Fibroblast of skin of back (primary cell): ENCODE results near the gene HSPA2. TPM values are rescaled to one million over a fixed set of nuclear protein-coding genes. Genes with fewer than 3 reads are reported as not detected.

ENCODE experiments used
- DNase-seq: peaks from one replicate; pipeline ENCODE4 v3.0.0-alpha.2; 2013
- polyA plus RNA-seq, 2 experiments: library from polyadenylated mRNA; unstranded; fragments of 120-200 nt; gene quantifications; one replicate each; pipeline ENCODE4 v1.2.1, GENCODE V29; 2013; ENCODE audit not compliant: insufficient read length in 2 of 2

HSPA2 gene
- polyA plus RNA-seq (2013, experiment 1 of 2; ENCODE audit: insufficient read length): 50.9 TPM
- polyA plus RNA-seq (2013, experiment 2 of 2; ENCODE audit: insufficient read length): 99.0 TPM

DNA sequence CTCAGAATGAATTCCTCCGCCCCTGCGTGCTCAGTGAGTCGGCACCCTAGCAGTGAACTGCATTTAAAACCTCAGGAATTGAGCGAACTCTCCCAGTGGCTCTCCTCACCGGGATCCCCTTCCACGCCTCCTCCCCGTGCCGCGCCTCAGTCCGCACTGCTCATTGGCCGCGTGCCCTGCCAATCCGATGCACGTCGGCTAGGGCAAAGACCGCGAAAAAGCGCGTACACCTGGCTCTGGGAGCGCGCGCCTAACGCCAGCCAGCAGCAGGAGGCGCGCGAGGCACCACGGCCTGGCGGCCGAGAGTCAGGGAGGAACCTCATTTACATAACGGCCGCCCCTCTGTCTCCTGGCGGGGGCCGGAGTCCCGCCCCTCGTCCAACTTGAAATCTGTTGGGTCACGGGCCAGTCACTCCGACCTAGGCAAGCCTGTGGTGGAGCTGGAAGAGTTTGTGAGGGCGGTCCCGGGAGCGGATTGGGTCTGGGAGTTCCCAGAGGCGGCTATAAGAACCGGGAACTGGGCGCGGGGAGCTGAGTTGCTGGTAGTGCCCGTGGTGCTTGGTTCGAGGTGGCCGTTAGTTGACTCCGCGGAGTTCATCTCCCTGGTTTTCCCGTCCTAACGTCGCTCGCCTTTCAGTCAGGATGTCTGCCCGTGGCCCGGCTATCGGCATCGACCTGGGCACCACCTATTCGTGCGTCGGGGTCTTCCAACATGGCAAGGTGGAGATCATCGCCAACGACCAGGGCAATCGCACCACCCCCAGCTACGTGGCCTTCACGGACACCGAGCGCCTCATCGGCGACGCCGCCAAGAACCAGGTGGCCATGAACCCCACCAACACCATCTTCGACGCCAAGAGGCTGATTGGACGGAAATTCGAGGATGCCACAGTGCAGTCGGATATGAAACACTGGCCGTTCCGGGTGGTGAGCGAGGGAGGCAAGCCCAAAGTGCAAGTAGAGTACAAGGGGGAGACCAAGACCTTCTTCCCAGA lies at the start of gene HSPA2:
Gene HSPA2 (plus strand): TSS at position 534 of the 995 bp plus-strand sequence. CDS start 109 bp downstream, at position 643.
- peak; percentile 99 for DNase-seq

DNA sequence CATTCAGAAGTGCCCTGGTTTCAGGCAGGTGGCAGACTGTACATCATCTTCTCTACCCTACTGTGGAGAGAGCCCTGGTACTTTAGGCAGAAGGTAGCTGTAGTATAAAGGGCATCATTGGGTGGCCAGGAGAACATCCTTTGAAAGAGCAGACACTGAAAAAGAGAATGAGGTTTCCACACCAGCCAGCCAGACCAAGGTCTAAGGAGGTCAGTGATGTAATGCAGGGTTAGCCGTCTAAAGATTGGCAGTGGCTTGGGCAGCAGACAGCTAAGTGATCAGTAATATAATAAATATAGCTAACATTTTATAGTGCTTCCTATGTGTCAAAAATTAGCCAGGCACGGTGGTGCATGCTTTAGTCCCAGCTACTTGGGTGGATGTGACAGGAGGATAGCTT lies 48.9 kb upstream of the HSPA2 start:
- no peak for DNase-seq

DNA sequence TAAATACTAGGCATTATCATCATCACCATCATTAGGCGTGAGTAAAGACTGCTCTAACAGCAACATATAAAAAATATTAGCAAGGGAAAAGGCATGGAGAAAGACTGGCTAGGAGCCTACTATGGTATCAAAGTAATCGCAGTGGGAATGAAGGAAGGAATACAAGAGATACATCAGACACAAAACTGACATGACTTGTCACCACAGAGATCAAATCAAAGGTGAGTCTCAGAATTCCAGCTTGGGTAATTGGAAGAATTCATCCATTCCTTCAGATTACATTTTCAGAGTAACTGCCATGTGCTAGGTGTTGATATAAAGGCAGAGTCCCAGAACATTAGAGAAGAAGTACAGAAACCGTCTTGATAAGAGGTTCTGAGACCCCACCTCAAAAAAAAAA lies 47.1 kb upstream of the HSPA2 start:
- no peak for DNase-seq

DNA sequence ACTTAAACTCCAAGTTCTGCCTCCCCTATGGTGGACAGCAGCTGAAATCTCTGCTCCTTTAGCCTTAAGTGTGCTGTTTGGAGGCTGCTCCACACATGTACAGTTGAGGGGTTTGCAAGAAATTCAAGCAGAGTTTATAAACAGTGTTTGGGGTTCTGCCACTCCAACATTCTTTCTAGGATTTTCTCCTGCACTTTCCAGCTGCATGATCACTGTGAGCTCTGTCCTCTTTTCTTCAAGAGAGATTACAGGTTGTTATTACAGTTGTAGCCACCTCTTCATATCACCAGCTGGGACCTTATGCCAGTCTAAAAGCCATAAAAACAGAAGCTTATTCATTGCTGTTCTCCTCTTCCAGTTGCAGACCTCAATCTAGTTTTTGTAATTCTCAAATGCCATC lies 45.3 kb upstream of the HSPA2 start:
- no peak for DNase-seq

DNA sequence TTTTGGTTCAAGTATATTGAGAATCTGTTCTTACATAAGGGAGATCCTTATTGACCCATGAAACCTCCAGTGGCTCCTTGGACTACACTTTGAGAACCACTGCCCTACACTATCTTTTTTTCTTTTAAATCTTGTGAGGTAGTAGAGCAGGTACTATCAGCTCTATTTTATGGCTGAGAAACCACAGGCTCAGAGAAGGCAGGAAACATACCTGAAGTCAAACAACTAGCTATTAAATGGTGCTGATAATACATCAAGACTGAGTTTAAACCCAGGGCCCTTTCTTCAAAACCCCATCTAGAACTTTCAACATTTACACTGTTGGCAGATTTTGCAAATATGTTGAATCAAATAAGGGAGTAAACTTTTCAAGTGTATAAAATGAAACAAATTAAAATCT lies 43.8 kb upstream of the HSPA2 start:
- DNase-seq: no peak

DNA sequence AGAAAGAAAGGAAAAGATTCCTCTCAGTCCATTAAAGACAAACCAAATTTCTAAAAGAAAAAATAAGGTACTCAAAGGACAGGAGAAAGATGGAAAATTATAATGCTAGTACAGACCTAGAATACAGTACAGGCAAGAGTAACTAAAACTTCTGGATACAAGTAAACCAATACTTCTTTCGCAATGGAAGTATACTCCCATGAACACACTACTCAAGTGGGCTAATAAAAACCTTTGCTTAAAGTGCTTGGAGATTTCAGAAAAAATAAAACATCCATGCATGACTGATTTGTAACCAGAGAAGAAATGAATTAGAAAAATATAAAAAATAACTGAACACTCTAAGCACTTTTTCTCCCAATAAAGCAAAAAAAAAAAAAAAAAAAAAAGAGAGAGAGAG lies 40.5 kb upstream of the HSPA2 start:
- no peak for DNase-seq

DNA sequence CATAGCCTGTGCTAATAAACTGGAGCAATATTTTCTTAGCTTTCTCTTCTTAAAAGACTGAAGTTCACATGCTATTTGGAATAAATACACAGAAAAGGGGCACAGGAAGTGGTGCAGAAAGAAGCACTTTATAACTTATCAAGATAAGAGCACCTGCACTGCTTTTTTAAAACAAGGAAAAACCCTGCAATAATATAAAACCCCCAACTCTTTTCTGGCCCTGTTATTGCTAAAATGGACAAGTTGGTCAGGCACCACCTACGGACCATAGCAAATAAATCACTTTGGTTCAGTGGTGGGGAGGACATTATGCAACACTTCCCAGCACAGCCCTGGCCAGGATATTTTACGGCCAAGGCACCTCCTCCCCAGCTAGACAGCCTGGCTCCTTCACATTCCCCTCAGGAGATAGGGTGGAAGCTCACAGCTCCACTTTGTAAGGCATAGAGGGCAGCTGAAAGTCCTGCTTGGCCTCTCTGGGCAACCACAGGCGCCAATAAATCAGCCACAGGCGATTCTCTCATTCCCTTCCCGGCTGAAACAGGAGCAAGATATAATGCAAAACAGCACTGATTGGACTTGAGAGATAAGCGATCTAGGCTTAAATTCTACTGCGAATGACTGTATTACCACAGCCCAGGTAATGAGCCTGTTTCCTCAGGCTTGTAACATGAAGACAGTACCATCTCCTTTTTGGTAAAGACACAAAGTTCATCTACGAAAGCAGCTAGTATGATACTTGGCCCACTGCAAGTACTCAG lies 39.0 kb upstream of the HSPA2 start:
- DNase-seq: no peak

DNA sequence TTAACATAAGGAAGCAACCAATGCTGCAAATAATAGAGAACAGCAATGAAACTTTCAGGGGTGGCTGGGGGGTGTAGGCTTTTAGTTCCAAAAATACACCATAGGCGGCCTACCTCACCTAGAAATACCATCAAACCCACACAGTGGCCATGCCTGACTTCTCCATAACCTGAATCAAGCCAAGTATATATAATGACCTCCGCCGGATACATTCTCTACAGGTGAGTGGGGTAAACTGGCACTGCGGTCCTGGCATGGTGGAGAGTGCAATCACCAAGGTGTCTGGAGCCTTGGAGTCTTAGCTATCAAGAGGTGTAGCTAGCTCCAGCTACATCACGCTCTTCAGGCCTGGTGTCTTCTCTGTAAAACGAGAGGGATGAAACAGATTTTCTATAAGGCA lies 38.1 kb upstream of the HSPA2 start:
- DNase-seq: no peak

DNA sequence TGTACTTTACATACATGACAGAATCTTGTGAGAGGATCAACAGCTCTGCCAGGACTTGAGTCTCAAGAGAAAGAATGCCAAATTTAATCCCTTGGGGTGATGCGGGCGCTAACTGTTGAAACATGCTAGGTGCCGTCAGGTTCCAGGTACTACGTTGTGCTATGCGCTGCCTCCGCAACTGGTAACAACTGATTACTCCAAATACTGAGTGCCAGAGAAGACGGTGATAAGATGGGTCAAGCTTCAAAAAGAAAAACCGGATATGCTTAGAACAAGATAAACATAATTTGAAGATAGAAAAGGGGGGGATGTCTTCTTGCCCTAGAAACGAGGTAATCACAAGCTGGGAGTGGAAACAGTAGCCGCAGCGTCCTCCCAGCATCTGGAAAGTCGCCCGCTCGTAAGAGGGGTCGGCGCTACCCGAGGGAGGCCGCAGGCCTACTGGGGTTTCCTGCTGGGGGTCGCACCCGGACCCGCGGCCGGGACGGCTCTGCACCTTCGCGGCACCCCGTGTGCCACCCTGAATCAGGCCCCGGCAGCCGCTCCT lies 37.6 kb upstream of the HSPA2 start:
- DNase-seq: no peak

DNA sequence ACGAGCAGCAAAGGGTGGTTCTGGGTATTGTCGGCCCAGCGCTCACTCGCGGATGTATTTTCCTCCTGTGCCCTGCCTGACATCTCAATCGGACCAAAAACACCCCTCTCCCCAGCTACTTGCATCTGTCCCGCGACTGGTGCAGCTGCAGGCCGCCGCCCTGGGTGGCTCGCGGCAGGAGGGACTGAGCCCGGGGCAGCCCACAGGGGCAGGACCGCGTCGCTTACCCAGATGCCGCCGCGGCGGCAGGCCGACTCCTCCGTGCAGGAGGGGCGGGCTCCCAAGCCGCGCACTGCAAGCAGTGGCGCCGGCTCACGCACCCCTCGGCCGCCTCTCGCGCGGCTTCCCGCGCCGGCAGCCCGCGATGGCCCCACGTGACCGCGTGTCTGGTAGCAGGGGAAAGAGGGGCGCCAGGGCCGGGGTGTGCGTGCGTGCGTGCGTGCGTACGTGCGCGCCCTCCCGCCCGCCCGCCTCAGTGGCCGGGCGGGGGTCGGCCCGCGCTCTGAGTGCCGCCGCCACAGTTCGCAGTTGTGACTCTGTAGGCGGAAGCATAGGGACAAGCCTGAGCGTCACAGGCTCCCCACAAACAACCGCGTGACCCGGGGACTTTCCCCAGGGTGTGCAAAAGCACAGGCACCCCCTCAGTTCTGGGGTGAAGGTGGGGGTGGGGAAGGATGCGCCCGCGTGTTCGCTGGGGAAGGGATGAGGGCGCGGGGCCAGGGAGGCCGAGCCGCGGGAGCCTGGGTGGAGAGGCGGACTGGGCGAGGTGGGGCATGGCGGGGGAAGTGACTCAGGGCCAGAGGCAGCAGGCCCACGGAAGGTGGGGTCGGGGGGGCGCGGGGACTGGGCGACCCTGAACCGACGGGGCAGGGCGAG lies 36.9 kb upstream of the HSPA2 start, which contains the start of gene ZBTB25:
Gene ZBTB25 (minus strand): TSS at position 405 of the 876 bp plus-strand sequence. CDS start 13,305 bp downstream, outside the sequence.
- DNase-seq: peak; percentile 96

DNA sequence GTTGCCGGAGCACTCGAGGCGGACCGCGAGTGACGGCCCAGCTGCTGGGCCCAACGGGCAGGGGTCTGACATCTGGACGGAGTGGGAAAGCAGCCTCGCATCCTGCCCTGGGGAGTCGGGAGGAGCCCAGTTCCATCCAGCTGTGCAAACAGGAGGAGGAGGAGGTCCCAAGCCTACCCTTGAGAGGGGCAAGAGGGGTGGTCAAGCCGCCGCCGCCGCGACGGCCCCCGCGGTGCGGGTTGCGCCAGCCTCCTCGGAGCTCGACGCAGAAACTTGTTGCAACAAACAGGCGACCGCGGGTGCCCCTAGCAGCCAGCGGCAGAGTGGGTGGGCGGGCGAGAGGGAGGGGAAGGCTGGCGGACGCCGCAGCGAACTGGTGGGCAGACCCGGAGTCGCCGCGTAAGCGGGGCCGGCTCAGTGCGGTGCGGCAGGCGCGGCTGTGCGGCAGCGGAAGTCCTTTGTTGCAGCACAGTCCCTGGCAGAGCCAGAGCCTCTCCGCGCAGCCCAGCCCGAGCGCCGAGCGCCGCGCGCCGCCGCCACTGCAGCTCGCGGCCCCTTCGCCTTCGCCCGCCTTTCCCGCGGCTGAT lies 36.1 kb upstream of the HSPA2 start, which contains the start of gene ZBTB1:
Gene ZBTB1 (plus strand): TSS at position 461 of the 587 bp plus-strand sequence. CDS start 16,735 bp downstream, outside the sequence.
- DNase-seq: peak; percentile 90

DNA sequence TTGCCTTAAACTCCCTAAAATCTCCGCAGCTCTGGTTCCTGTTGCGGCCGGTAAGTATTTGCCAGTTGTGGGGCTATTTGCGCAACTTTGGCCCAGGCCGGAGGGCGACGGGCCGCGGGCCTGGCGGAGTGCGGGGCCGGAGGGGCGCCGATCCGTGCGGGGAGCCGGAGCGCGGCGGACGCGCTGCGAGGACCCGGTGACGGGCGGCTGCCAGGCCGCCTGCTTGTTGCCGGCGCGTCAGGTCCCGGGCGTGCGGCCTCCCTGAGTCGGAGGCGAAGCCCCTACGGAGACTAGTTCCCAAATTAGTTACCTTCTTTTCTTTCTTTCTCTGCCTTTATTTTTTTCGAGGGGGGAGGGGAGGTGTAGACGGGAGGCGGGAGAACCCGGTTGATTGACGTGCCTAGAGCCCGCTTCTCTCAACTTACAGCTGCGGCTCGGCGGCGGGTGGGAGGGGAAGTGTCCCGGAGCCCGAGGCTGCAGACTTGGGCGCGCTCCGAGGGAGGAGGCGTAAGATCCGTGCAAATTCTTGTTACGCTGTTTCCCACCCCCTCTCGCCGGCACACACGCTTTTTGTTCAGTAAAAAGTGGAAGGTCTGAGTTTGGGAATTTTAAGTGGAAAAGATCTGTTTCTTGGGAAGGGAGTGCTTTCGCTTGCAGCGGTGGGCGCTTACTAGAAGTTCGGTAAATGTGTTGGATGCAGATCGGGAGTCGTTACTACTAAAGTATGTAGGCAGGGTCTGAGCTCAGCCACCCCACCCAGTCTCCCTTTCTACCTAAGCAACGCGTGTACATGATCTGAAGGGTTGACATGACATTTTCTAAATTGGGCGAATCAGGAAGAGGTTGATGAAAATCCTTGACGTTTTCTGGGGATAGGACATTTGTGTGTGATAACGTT lies 35.4 kb upstream of the HSPA2 start:
- DNase-seq: peak; percentile 89

DNA sequence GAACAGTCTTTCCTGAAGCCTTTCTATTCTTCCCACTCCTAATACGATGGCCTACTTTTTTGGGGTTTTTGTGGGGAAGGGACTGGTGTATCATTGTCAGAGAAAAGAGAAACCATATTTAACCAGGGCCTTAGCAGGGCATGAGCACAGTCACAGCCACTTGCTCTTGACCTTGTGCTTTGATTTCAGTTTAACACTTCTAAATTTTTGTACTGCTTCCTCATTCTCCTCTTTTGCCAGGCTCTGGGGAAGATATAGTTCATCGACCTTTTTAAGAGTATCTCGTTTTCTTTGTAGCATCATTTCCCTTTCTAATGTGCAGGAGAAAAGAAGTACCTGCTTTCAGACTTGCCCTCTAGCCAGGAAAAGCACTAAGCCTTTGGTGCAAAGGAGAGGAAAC lies 33.8 kb upstream of the HSPA2 start:
- no peak for DNase-seq

DNA sequence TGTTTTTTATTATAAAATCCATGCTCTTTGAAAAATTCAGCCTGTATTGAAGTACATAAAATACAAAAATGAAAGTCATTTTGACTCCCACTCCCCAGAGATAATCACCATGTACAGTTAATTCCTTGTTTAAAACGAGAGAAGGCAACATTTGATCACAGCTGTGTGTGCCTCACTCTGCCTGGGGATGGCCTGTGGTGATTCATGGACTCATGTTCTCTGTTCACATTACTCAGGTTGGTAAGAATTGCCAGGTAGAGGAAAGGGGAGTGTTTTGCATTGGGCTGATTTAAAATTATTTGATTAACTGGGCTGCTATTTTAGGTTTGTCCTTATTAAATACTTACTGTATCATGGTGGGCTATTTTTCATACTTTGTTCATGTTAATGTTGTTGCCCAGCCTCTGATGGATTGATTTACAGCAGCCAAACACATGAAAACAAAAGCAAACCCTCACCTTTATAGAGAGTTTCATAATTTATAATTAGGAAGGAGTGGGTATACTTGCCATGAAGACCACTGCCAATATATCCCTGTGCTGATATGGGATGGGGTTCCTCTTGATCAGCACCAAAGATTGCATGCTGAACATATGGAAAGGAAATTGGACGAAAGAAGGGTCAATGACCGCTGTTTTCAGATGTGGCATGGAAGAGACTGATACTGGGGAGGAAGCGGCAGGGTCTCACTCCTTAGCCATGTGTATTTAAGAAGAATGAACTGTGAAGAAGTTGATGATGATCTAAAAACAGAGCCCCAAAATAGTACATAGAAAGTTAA lies 33.0 kb upstream of the HSPA2 start:
- DNase-seq: no peak

DNA sequence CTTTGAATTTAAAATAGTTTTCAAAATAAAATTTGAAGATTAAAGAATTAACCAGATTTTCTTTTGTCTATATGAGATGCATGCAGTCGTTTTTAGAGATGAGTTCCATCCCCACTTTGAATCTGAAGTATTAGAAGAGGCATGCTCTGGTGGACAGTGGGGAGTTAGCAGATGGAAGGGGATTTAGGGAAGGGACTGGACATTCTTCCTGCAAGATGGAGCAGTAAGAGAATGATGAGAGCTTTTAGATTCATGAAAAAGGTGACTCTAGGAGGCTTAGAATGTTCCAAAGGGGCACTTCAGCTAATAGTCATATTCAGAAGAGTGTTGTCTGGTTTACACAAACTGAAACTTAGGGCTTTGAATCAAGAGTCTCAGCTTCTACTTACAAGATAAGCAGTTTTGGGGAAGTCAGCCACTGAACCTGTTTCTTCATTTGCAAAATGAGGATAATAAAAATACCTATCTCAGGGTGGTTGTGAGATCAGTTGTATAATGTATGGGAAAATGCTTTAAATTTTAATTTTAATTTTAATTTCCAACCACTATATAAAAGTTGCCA lies 32.2 kb upstream of the HSPA2 start:
- no peak for DNase-seq

DNA sequence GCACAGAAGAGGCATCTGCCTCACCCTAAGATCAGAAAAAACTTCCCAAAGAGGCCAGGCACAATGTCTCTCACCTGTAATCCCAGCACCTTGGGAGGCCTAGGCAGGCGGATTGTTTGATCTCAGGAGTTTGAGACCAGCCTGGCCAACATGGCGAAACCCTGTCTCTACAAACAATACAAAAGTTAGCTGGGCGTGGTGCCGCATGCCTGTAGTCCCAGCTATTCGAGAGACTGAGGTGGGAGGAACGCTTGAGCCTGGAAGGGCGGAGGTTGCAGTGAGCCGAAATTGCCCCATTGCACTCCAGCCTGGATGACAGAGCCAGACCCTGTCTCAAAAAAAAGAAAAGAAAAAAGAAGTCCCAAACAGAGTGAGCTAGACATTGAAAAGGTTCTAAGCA lies 31.5 kb upstream of the HSPA2 start:
- no peak for DNase-seq

DNA sequence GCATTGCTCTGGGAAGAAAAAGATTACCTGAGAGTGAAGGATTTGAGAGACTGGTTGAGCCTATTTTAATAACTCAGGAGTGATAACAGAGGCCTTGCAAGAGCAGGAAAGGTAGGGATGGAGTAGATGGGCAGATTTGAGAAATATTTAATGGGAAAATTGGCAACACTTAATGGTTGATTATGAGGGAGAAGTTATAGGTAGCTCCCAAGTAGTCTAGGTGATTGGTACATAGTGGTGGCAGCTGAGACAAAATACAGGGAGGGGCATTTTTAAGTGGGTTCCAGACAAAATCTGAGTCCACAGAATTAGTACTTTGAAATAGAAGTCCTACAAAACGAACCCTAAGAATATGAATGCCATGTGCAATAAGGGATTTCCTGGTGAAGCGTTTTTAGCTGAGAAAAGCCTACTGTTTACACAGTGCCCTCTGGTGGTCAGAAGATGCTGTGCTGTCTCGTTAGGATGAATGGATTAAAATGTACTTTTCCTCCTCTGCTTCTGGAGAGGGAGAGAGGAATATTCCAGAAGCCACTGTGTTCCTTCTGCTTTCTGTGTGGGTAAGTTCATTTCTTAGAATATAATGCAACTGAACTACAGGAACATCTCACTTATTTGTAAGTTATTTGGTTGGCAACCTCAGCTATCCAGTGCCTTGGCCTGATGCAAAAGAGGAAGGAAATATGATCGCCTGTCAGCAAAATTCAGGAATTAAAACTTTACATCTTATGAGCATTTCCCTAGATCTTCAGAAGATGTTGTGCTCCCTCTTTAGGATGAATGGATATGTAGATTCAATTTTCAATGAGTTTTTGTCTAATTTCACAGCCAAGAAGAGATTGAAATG lies 29.5 kb upstream of the HSPA2 start:
- peak; percentile 71 for DNase-seq

DNA sequence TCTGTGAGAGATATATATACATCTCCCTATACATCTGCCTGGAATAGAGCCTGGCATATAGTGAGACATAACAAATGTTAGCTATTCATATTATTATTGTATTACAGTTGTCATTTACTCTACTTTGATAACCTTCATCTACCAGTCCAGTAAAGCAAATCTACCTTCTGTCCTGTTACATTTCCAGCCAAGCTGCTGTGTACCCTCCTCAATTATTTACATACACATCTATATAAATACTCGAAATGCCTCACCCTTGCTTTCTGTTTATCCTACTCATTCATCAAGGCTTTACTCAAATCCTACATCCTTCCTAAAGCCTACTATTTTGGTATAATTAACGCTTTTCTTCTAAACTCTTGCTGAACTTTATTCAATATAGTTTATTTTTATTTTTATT lies 27.3 kb upstream of the HSPA2 start:
- no peak for DNase-seq
